ENCODE data around the gene FSTL3. TPM values are rescaled to one million over a fixed set of nuclear protein-coding genes. Genes with fewer than 3 reads are reported as not detected.

FSTL3 gene
- total RNA-seq, 1 experiment from 2014 or later, result 125 TPM

DNA sequence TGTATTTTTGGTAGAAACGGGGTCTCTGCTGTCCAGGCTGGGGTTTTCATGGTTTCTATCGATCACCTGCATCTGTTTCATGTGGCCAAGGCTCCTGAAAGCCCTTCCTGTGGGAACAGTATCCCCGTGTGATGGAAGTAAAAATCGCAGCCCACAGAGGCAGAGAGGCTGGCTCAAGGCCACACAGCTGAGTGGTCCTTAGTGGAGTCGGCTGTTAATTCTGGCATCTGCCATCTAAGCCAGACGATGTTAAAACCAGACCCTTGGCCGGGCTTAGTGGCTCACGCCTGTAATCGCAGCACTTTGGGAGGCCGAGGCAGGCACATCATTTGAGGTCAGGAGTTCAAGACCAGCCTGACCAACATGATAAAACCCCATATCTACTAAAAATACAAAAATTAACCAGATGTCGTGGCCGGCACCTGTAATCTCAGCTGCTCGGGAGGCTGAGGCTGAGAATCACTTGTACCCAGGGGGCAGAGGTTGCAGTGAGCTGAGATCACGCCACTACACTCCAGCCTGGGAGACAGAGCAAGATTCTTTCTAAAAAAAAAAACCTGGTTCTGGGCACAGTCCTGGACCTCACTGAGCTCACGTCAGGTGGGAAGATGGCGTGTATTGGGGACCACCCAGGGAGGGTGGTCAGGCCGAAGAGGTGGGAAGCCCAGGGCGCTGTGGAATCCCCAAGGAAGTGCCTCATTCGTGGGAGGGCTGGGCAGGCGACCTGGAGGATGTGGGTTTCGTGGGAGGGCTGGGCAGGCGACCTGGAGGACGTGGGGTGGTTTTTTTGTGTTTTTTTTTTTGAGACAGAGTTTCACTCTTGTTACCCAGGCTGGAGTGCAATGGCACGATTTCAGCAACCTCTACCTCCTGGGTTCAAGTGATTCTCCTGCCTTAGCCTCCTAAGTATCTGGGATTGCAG, 56.2 kb downstream of the FSTL3 start:
- DNase-seq (ENCODE audit: low read depth), result no peak

Other genes starting within 250 kb of the FSTL3 start
- gene SHC2, start 215.4 kb upstream of the FSTL3 start, total RNA-seq (2014; rRNA removed), result 0.32 and 0.57 TPM in 2 replicates
- gene MADCAM1, start 179.9 kb upstream of the FSTL3 start, total RNA-seq (2014; rRNA removed), result 0.19 and 0.23 TPM in 2 replicates
- gene TPGS1, start 168.9 kb upstream of the FSTL3 start, total RNA-seq (2014; rRNA removed), result 84.8 and 85.9 TPM in 2 replicates
- gene CDC34, start 144.6 kb upstream of the FSTL3 start, total RNA-seq (2014; rRNA removed), result 64.6 and 69.6 TPM in 2 replicates
- gene GZMM, start 132.3 kb upstream of the FSTL3 start, total RNA-seq (2014; rRNA removed), result 1.7 TPM in 1 of 2 replicates, not detected in the other
- gene BSG, start 103.8 kb upstream of the FSTL3 start, total RNA-seq (2014; rRNA removed), result 746 and 758 TPM in 2 replicates
- gene HCN2, start 86.5 kb upstream of the FSTL3 start, total RNA-seq (2014; rRNA removed), result 1.4 and 1.9 TPM in 2 replicates
- gene POLRMT, start 42.9 kb upstream of the FSTL3 start, total RNA-seq (2014; rRNA removed), result 42.4 and 44.4 TPM in 2 replicates
- gene FGF22, start 36.5 kb upstream of the FSTL3 start, total RNA-seq (2014; rRNA removed), result not detected in 2 replicates
- gene RNF126, start 13.2 kb upstream of the FSTL3 start, total RNA-seq (2014; rRNA removed), result 73.6 and 88.4 TPM in 2 replicates
- gene PRSS57, start 19.1 kb downstream of the FSTL3 start, total RNA-seq (2014; rRNA removed), result not detected in 2 replicates
- 2.2 and 2.3 TPM in 2 replicates for gene PALM, start 32.5 kb downstream of the FSTL3 start, total RNA-seq (2014; rRNA removed)
- gene MISP, start 74.7 kb downstream of the FSTL3 start, total RNA-seq (2014; rRNA removed), result 0.46 and 0.58 TPM in 2 replicates
- gene PTBP1, start 121.1 kb downstream of the FSTL3 start, total RNA-seq (2014; rRNA removed), result 425 and 475 TPM in 2 replicates
- 0.06 TPM in 1 of 2 replicates, not detected in the other for gene PLPPR3, start 145.6 kb downstream of the FSTL3 start, total RNA-seq (2014; rRNA removed)
- gene AZU1, start 151.4 kb downstream of the FSTL3 start, total RNA-seq (2014; rRNA removed), result not detected in 2 replicates
- not detected in 2 replicates for gene PRTN3, start 164.6 kb downstream of the FSTL3 start, total RNA-seq (2014; rRNA removed)
- gene ELANE, start 175.9 kb downstream of the FSTL3 start, total RNA-seq (2014; rRNA removed), result 0.11 TPM in 1 of 2 replicates, not detected in the other
- gene CFD, start 183.3 kb downstream of the FSTL3 start, total RNA-seq (2014; rRNA removed), result 0.38 TPM in 1 of 2 replicates, not detected in the other
- 36.3 and 38.7 TPM in 2 replicates for gene MED16, start 216.8 kb downstream of the FSTL3 start, total RNA-seq (2014; rRNA removed)
- not detected in 2 replicates for gene RNU6-9, start 217.1 kb downstream of the FSTL3 start, total RNA-seq (2014; rRNA removed)
- gene R3HDM4, start 236.8 kb downstream of the FSTL3 start, total RNA-seq (2014; rRNA removed), result 40.3 and 42.7 TPM in 2 replicates
- not detected in 2 replicates for gene KISS1R, start 240.9 kb downstream of the FSTL3 start, total RNA-seq (2014; rRNA removed)
- gene ARID3A, start 249.6 kb downstream of the FSTL3 start, total RNA-seq (2014; rRNA removed), result 3.1 and 3.4 TPM in 2 replicates

Data from LHCN-M2 (cell line).